PC-9 (cell line): ENCODE results near the gene ELOVL5. TPM values are rescaled to one million over a fixed set of nuclear protein-coding genes. Genes with fewer than 3 reads are reported as not detected.

Source experiments
- BruUV-seq: library from RNA; stranded (reverse); fragments of 400-500 nt; replicated peaks from 2 replicates; lab custom pipeline; 2021; lab: Mats Ljungman, UMichigan
- CTCF ChIA-PET: fragments of 300-600 bp; sonication (Branson Sonifier 250); formaldehyde crosslinking; loops from one replicate; lab custom pipeline; 2022; ENCODE audit warnings: antibody characterized with exemption; lab: Charles Lee
- POLR2A ChIA-PET: fragments of 300-600 bp; sonication (Branson Sonifier 250); formaldehyde crosslinking; loops from one replicate; lab custom pipeline; 2022; ENCODE audit warnings: antibody characterized with exemption; ENCODE audit not compliant: unreplicated experiment; lab: Charles Lee
- DNase-seq, 2 experiments: peaks; one replicate each; pipeline versions ENCODE4 v3.0.0 to v3.0.0-alpha.2; 2015 to 2022; ENCODE audit warnings: mixed read lengths in 1 of 2
- H2AFZ ChIP-seq: fragments of 200-600 bp; sonication (generic); 2 replicates; pipeline ENCODE4 v1.8.1; 2017; ENCODE audit warnings: antibody characterized with exemption
- H3F3A ChIP-seq: fragments of 200-600 bp; sonication (generic); 2 replicates; pipeline ENCODE4 v1.8.1; 2017; ENCODE audit warnings: antibody characterized with exemption, mild to moderate bottlenecking, low read depth; ENCODE audit not compliant: insufficient read depth
- H3K27ac ChIP-seq: fragments of 200-600 bp; sonication (generic); 2 replicates; pipeline ENCODE4 v1.6.1; 2016; ENCODE audit warnings: mixed run types
- H3K27me3 ChIP-seq: fragments of 200-600 bp; sonication (generic); 2 replicates; pipeline ENCODE4 v1.6.1; 2016; ENCODE audit warnings: low read depth, mixed run types; ENCODE audit not compliant: insufficient read depth
- H3K36me3 ChIP-seq: fragments of 200-600 bp; sonication (generic); 2 replicates; pipeline ENCODE4 v1.6.1; 2016; ENCODE audit warnings: low read depth, mixed run types
- H3K4me1 ChIP-seq: fragments of 200-600 bp; sonication (generic); replicated peaks from 2 replicates; pipeline ENCODE4 v1.6.1; 2016; ENCODE audit warnings: mixed run types; ENCODE audit not compliant: insufficient read depth
- H3K4me2 ChIP-seq: fragments of 200-600 bp; sonication (generic); 2 replicates; pipeline ENCODE4 v1.6.1; 2017; ENCODE audit warnings: mixed run types
- H3K4me3 ChIP-seq: fragments of 200-600 bp; sonication (generic); 2 replicates; pipeline ENCODE4 v1.6.1; 2016; ENCODE audit warnings: mixed run types
- H3K79me2 ChIP-seq: fragments of 200-600 bp; sonication (generic); 2 replicates; pipeline ENCODE4 v1.6.1; 2017; ENCODE audit warnings: low read depth, mixed run types
- H3K9me2 ChIP-seq: fragments of 200-600 bp; sonication (generic); 2 replicates; pipeline ENCODE4 v1.8.1; 2017; ENCODE audit warnings: mild to moderate bottlenecking; ENCODE audit not compliant: insufficient read depth
- H3K9me3 ChIP-seq: fragments of 200-600 bp; sonication (generic); 2 replicates; pipeline ENCODE4 v1.8.1; 2016; ENCODE audit warnings: low read depth; ENCODE audit not compliant: insufficient read depth
- H4K20me1 ChIP-seq: fragments of 200-600 bp; sonication (generic); 2 replicates; pipeline ENCODE4 v1.8.1; 2017; ENCODE audit not compliant: insufficient read depth
- EZH2 ChIP-seq: fragments of 200-600 bp; sonication (generic); IDR thresholded peaks from 2 replicates; pipeline ENCODE4 v1.8.0; 2017; ENCODE audit warnings: antibody characterized with exemption, low read depth
- intact Hi-C: fragments of 100-400 bp; cut with micrococcal nuclease; formaldehyde crosslinking; loops from one replicate; pipeline ENCODE4 v1.10.0; 2022; ENCODE audit not compliant: unreplicated experiment
- total RNA-seq: library from RNA; stranded (reverse); gene quantifications from 2 replicates; pipeline ENCODE4 v1.2.3, GENCODE V29; 2021
- TF ChIP-seq, protein P1 (sequence below): fragments of 200-600 bp; sonication (generic); conservative IDR thresholded peaks from 2 replicates; pipeline ENCODE4 v1.6.1; 2017; ENCODE audit warnings: mixed run types, antibody characterized with exemption, mild to moderate bottlenecking, moderate library complexity

The ELOVL5 gene
- total RNA-seq, 1 experiment from 2014 or later = 108 TPM

DNA sequence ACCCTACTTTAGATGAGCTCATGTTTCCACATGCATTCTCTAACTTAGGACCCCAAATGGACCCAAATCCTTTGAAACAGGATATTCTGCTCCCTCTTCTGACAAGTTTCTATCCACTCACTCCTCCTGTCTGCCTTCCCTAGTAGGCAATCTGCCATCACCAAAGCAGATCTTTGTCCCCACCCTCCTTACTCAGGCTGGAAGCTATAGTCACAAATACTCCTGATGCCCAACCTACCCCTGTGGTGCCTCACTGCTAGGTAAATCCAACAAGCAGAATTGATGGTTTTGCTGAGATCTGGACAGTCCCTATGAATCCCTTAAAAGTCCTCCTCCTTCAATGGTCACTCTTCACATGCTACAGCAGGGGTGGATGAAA, 21.7 kb downstream of the ELOVL5 start:
- Histone ChIP-seq H3F3A (peaks cover 48% of the 10 kb centered on the region), H3K27ac (peak overlapping the region; percentile 85), H3K79me2 (peaks cover 80% of the 10 kb centered on the region), H3K9me2 (no peaks in the 10 kb centered on the region), H3K4me3 (peak overlapping the region; percentile 42; the same call in 1 of the 2 replicates), H3K27me3 (no peaks in the 10 kb centered on the region), H3K36me3 (no peaks in the 10 kb centered on the region), H4K20me1 (0 out of 2 replicates have a peak, but pooled peaks cover 3% of the 10 kb centered on the region), H2AFZ (0 out of 2 replicates have a peak overlapping the region, but pooled peaks have one; percentile 17), H3K4me1 (peaks cover 53% of the 10 kb centered on the region), H3K4me2 (peak overlapping the region; percentile 86), H3K9me3 (no peaks in the 10 kb centered on the region)
- DNase-seq = no peak
- ChIA-PET CTCF (interaction anchor here (0.6 to 0.8 kb wide), 2 partner anchors 21 to 1097 kb away, joined by 3 to 7 read pairs; no protein-coding TSS in a partner anchor), POLR2A (no interaction called here)
- intact Hi-C loops = no loop called here
- TF ChIP-seq EZH2 = no peak
- TF ChIP-seq, protein P1, sequence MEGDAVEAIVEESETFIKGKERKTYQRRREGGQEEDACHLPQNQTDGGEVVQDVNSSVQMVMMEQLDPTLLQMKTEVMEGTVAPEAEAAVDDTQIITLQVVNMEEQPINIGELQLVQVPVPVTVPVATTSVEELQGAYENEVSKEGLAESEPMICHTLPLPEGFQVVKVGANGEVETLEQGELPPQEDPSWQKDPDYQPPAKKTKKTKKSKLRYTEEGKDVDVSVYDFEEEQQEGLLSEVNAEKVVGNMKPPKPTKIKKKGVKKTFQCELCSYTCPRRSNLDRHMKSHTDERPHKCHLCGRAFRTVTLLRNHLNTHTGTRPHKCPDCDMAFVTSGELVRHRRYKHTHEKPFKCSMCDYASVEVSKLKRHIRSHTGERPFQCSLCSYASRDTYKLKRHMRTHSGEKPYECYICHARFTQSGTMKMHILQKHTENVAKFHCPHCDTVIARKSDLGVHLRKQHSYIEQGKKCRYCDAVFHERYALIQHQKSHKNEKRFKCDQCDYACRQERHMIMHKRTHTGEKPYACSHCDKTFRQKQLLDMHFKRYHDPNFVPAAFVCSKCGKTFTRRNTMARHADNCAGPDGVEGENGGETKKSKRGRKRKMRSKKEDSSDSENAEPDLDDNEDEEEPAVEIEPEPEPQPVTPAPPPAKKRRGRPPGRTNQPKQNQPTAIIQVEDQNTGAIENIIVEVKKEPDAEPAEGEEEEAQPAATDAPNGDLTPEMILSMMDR = no peak
- no TSS peak for BruUV-seq

DNA sequence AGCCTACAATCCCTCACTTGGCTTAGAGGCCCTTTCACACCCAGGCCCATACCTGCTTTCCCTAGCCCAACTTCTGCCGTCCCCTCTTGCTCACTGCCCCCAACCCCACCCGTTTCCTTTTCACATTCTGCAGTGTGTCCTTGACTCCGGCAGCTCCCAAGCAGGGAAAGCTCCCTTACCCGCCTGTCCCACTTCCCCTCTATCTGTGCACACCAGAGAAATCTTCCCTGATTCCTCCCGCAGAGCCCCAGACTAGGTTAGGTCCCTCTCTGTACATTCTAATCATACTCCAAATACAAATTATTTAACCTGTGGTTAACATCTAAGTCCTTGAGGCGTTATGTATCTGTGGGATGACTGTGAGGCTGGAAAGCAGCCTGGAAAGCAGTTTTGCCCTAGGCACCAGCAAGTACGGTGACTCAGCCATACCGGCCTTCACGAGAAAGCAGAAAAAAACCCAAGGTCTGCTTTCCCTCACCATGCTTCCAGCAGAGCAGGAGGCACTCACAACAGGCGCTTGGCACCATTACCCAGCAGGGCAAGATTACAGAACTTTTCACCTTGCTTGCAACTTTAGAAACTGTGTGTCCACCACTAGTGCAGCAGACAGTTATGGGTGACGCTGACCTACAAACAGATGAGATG, 22.3 kb downstream of the ELOVL5 start:
- Histone ChIP-seq H3K9me2 (no peaks in the 10 kb centered on the region), H3K27me3 (no peaks in the 10 kb centered on the region), H3K36me3 (no peaks in the 10 kb centered on the region), H3F3A (peaks cover 48% of the 10 kb centered on the region), H3K79me2 (peaks cover 80% of the 10 kb centered on the region), H3K4me2 (peak overlapping the region; percentile 86), H3K27ac (peak overlapping the region; percentile 85), H3K4me1 (peaks cover 53% of the 10 kb centered on the region), H3K4me3 (peak overlapping the region; percentile 42; the same call in 1 of the 2 replicates), H3K9me3 (no peaks in the 10 kb centered on the region), H2AFZ (0 out of 2 replicates have a peak overlapping the region, but pooled peaks have one; percentile 17), H4K20me1 (0 out of 2 replicates have a peak, but pooled peaks cover 3% of the 10 kb centered on the region)
- DNase-seq = peak; percentile 89 to 97
- TF ChIP-seq, protein P1 = no peak
- no peak for TF ChIP-seq EZH2
- intact Hi-C loops = loop anchor here (1.0 kb wide), 2 partner anchors 21 to 24 kb away; no protein-coding TSS in a partner anchor
- BruUV-seq = no TSS peak
- ChIA-PET POLR2A (interaction anchor here (0.6 to 0.8 kb wide), 2 partner anchors 24 to 33 kb away, joined by 7 to 12 read pairs; no protein-coding TSS in a partner anchor), CTCF (interaction anchor here (0.6 kb wide), 1 partner anchor 21 kb away, joined by 7 read pairs; no protein-coding TSS in a partner anchor)

DNA sequence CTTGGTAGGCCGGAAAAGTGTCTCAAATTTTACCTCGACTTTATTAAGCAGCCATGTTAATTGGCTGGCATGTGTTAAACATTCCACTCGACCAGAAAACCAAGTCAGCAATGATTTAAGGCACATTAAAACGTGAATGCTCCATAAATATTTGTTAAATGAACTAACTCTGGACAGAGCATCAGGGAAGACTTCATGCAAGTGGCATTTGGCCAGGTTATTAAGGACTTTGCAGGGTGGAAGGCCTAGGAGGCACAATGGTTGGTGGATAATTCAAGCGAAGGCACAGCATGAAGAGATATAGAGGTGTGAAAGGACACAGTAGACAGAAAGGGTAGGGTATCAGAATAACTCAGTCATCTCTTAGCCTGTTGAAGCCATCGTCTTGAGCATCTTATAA, 23.0 kb downstream of the ELOVL5 start:
- Histone ChIP-seq H3K4me2 (peak overlapping the region; percentile 86), H3K4me3 (peak overlapping the region; percentile 14; the same call in 1 of the 2 replicates), H2AFZ (no peak overlapping the region), H3K79me2 (peaks cover 80% of the 10 kb centered on the region), H3K9me2 (no peaks in the 10 kb centered on the region), H3K4me1 (peaks cover 53% of the 10 kb centered on the region), H3K36me3 (no peaks in the 10 kb centered on the region; the same call in 1 of the 2 replicates), H4K20me1 (0 out of 2 replicates have a peak, but pooled peaks cover 3% of the 10 kb centered on the region), H3F3A (peaks cover 48% of the 10 kb centered on the region), H3K27me3 (no peaks in the 10 kb centered on the region), H3K9me3 (no peaks in the 10 kb centered on the region), H3K27ac (peak overlapping the region; percentile 85)
- CTCF ChIA-PET = no interaction called here
- no peak for TF ChIP-seq EZH2
- TF ChIP-seq, protein P1 = no peak
- POLR2A ChIA-PET = interaction anchor here (0.6 to 0.8 kb wide), 2 partner anchors 23 to 34 kb away, joined by 7 to 12 read pairs; no protein-coding TSS in a partner anchor
- no TSS peak for BruUV-seq
- intact Hi-C loops = loop anchor here (1.0 kb wide), 2 partner anchors 22 to 23 kb away; no protein-coding TSS in a partner anchor
- no peak for DNase-seq
